CD4-positive, alpha-beta T cell treated with Interleukin-2 at 100 ng/mL for 4 hours (primary cell): ENCODE data around the gene TRIM29.
A peak's percentile ranks its signal among the peaks of the same experiment; 100 is the strongest.
"Not testable (repeated sequence)": the region's sequence is repeated elsewhere in the genome, so short reads cannot be mapped to it uniquely, and the experiment has no call there.

Source experiments
- DNase-seq: peaks from one replicate; pipeline ENCODE4 v3.0.0-alpha.2; 2020; ENCODE audit warnings: low spot score

Gene TRIM29

GRCh38 chr11:120172054-120172911 is 34.4 kb upstream of the TRIM29 start:
- peak; percentile 33 for DNase-seq

- no peak for DNase-seq
Measured at GRCh38 chr11:120170741-120171261, 32.9 kb upstream of the TRIM29 start.

- no peak for DNase-seq
Measured at GRCh38 chr11:120169981-120170698, 32.2 kb upstream of the TRIM29 start.

DNA sequence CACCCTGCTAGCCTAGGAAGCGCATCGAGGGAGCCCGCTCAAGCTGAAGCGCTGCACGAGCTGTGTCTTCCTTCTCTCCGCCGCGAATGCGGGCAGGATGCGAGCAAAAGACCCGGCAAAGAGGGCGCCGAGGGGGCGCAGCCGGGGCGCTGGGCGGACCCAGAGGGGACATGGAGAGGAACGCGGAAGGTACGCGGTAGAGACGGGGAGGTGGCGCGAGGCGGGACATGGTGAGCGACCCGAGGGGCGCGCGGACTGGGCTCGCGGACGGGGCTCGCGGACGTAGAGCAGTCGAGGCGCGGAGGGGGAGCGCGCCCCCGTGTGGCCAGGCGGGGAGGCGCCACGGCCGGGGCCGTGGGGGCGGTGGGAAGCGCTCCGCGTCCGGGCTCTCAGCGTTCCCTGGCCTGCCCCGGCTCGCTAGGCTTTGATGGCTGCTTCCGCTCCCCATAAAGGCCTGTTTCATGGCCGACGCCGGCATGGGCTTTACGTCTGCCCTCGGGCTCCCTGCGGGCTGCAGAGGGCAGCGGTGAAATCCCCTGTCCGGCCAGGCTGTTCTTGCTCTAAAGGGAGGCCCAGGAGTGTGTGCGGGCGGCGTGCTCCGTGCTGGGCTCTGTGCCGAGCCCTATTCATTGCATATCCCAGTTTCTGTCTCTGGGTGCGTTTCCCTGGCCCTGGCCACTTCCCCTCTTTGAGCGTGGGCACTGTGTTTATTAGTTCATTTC is 31.2 kb upstream of the TRIM29 start:
- peak; percentile 43 for DNase-seq

GRCh38 chr11:120168108-120168959 is 30.4 kb upstream of the TRIM29 start:
- no peak for DNase-seq

DNA sequence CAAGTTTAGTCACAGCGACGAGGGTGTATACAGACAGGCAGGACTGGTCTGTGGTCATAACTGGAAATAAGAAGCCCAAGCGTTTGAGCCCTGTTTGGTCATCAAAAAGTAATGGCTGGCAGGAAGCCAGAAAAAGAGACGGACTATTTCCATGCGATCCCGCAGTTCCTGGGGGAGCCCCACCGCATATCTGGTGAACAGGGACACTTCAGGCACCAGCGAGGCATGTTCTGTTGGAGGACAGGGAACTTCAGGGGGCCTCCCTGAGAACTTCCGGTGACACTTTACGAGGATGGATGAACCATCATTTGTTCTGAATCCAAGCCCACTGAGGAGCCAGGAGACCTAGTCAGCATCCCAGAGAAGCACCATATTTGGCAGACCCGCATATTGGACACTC is 29.7 kb upstream of the TRIM29 start:
- DNase-seq: no peak

DNA sequence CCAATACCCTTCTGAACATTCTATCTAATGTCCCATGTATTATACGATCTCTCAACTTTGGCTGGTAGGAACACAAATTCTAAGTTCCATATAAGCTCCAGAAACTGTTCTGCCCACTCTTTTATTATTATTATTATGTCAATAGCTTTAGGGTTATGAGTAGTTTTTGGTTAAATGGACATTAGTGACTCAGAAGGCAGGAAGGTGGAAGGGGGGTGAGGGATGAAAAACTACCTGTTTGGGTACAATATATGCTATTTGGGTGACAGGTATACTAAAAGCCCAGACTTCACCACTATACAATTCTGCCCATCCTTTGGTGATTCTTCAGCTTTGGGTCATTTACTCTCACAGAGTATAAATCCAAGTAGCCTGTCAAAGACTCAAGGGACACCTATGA is 22.5 kb upstream of the TRIM29 start:
- no peak for DNase-seq

- no peak for DNase-seq
Measured at GRCh38 chr11:120153221-120153620, 15.3 kb upstream of the TRIM29 start.

GRCh38 chr11:120151536-120151935 is 13.6 kb upstream of the TRIM29 start:
- DNase-seq: no peak

DNA sequence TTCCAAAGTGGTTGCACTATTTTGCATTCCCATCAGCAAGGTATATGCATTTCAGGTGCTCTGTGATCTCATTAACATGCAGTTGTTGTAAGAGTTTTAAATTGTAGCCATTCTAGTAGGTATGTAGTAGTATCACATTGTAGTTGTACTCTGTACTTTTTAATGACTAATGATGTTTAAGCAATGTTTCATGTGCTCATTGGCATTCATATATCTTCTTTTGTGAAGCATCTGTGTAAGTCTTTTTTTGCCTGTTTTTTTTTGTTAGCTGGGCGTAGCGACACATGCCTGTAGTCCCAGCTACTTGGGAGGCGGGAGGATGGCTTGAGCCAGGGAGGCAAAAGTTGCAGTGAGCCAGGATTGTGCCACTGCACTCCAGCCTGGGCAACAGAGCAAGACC is 11.3 kb upstream of the TRIM29 start:
- DNase-seq: no peak

- no peak for DNase-seq
Measured at GRCh38 chr11:120147950-120148270, 10.0 kb upstream of the TRIM29 start.

DNA sequence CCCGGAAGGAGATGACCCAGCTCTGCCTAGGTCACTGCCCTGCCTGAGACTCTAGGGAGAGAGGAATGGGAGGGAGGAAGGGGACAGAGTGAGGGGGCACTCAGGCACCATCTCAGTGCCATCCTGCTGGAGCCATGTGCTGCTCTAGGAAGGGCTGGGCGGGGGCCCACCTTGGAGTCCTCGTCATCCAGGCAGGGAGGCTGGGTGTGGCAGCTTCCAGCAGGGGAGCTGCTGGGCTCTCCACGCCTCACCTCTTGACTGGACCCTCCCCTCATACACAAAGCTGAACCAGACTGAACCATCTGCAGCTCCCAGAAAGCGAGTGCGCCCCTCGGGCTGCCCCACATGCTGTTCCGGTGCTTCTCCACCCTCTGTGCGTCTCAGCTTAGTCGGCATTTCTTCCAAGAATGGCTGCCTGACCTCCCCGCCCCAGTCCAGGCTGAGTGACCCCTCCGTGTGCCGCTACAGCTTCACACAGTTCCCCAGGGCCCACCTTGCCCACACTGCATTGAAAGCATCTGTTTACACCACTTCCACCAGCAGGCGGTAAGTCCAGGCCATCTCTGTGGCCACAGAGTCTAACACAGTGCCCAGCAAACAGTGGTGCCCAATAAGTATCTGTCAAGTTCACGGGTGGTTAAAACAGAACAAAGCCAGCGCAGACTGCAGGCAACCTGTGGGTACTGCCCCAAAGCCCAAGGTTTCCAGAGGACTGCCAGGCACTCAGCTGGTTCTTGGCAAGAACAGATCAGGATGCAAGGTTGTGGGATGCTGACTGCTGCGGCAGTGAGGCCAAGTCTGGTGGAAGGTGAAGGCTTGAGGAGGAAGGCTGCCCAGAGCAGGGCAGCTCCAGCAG is 9.4 kb upstream of the TRIM29 start:
- no peak for DNase-seq

- no peak for DNase-seq
Measured at GRCh38 chr11:120146413-120147093, 8.6 kb upstream of the TRIM29 start.

DNA sequence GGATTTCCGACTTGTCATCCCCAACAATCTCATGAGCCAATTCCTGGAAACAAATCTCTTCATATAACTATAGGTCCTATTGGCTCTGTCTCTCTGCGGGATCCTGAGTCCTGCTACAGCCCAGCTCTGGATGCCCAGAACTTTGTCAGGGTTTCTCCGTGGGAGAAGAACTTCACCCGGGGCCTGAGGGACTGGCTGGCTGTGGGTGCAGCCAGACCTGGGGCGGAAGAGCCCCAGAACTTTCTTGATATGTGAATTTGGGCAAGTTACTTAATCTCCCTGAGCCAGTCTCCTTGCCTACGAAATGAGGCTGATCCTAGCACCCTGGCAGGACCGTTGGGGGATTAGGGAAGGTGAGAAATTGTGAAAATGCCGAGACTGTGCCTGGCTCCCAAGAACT is 6.6 kb upstream of the TRIM29 start:
- DNase-seq: no peak

GRCh38 chr11:120143472-120143871 is 5.6 kb upstream of the TRIM29 start:
- not testable (repeated sequence) for DNase-seq

- no peak for DNase-seq
Measured at GRCh38 chr11:120142441-120143100, 4.7 kb upstream of the TRIM29 start.

DNA sequence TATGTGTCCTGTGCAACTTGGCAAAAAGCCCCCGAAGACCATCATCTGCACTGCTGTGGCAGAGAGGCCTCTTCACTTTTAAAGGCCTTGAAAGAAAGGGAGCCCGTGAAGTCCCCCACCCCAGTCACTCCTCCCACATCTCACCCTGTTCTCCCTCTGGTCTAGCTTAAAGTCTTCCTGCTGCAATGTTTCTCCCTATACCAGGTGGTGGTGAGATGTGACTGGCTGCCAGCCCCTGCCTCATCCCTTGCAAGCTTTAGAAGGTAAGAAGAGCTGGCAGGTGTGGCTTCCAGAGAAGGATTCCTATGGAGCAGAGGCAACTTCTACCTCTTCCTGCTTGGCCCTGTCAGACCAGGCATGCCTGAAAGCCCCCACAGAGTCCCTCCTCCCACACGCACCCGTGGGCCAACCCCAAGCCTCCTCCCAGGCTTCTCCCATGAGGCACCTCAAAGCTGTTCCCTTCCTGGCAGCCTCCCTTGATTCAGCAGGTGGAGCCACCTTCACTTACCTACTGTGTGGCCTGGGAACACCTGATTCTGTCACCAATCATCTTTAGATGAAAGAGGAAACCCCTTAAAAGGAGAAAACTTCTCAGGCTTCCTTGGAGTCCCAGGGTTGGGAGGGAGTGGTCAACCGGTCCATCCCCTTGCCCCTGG is 4.0 kb upstream of the TRIM29 start:
- DNase-seq: no peak

DNA sequence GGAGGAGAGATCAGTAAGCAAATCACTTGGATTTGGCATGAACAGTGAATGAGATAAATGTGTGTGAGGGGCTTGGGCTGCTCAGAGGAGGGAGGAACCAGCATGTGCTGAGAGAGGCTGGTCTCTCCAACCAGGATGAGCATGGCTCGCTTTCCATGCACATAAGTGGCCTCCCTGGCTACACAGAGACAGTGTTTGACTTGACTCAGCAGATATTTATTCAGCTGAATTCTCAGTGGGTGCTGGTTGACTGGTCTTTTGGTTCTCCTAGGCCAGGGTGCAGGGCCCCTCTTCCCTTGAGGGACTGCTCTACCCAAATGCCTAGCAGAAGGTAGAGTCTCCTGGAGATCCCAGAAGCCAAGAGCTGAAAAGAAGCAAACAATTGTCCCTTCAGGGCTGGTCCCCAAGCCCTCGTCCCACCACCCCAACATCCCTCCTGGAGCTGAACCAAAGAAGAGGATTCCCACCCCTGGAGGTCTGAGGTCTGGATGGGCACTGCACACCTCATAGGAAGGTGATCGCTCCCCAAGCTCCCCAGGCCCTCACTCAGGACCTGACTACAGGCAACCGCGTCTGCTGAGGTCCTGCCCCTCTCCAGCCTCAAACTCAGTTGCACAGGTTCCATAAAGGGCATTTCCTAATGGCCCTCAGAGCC is 3.3 kb upstream of the TRIM29 start:
- no peak for DNase-seq
